ENCODE results near the gene UBAP2. TPM values are rescaled to one million over a fixed set of nuclear protein-coding genes. Genes with fewer than 3 reads are reported as not detected.

UBAP2 gene
- total RNA-seq, 2 donors from 2014 or later: 29.8 to 52.8 TPM

DNA sequence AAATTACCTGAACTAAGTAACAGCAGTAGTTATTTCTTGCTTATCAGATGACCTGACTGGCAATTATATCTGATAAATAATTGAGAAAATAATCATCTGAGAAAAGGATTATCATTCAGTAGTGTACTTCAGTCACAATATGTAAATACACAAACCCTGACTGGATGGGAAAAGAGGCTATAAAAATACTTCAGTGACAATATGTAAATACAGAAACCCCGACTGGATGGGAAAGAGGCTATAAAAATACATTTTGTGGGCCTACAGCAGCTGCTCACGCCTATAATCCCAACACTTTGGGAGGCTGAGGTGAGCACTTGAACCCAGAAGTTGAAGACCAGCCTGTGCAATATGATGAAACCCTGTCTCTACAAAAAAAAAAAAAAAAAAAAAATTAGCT, 11.1 kb downstream of the UBAP2 start:
- H3K9me3 ChIP-seq: no peaks in the 10 kb centered on the region
- H3K36me3 ChIP-seq: no peaks in the 10 kb centered on the region
- H3K4me3 ChIP-seq: no peak overlapping the region
- no peak overlapping the region for H3K27ac ChIP-seq
- H3K4me1 ChIP-seq (replicated peaks): no peaks in the 10 kb centered on the region
- WGBS: 25% methylated on average over 2 of the region's 2 CpGs
- intact Hi-C loops (cut with DNase I): no loop called here
- no peak for DNase-seq (ENCODE audit: low spot score)
- H3K27me3 ChIP-seq (replicated peaks; ENCODE audit: insufficient read depth): no peaks in the 10 kb centered on the region
- TF ChIP-seq, protein P1, sequence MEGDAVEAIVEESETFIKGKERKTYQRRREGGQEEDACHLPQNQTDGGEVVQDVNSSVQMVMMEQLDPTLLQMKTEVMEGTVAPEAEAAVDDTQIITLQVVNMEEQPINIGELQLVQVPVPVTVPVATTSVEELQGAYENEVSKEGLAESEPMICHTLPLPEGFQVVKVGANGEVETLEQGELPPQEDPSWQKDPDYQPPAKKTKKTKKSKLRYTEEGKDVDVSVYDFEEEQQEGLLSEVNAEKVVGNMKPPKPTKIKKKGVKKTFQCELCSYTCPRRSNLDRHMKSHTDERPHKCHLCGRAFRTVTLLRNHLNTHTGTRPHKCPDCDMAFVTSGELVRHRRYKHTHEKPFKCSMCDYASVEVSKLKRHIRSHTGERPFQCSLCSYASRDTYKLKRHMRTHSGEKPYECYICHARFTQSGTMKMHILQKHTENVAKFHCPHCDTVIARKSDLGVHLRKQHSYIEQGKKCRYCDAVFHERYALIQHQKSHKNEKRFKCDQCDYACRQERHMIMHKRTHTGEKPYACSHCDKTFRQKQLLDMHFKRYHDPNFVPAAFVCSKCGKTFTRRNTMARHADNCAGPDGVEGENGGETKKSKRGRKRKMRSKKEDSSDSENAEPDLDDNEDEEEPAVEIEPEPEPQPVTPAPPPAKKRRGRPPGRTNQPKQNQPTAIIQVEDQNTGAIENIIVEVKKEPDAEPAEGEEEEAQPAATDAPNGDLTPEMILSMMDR (IDR thresholded peaks at IDR 0.05): no peak
- TF ChIP-seq POLR2A (IDR thresholded peaks at IDR 0.05) (no peak), POLR2AphosphoS5 (IDR thresholded peaks at IDR 0.05) (no peak)

DNA sequence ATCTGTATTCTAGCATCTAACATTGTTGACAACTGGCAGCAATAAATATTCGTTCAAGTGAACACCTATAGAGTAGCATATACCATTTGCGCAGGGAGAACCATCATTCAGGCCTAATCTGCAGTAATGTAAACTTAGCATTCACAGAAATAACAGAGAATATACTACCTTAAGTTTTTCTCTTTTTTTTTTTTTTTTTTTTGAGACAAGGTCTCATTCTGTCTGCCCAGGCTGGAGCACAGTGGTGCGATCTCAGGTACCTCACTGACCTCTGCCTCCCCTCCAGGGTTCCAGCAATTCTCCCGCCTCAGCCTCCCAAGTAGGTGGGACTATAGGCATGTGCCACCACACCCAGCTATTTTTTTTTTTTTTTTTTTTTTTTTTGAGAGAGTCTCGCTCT, 12.1 kb downstream of the UBAP2 start:
- H3K27me3 ChIP-seq (replicated peaks; ENCODE audit: insufficient read depth): no peaks in the 10 kb centered on the region
- H3K9me3 ChIP-seq: no peaks in the 10 kb centered on the region
- no peaks in the 10 kb centered on the region for H3K4me1 ChIP-seq (replicated peaks)
- DNase-seq (ENCODE audit: low spot score): no peak
- H3K4me3 ChIP-seq: no peak overlapping the region
- H3K27ac ChIP-seq: no peak overlapping the region
- 94% methylated on average over 5 of the region's 5 CpGs for WGBS
- no peaks in the 10 kb centered on the region for H3K36me3 ChIP-seq
- intact Hi-C loops (cut with DNase I): no loop called here
- TF ChIP-seq POLR2A (IDR thresholded peaks at IDR 0.05): no peak
- TF ChIP-seq, protein P1 (IDR thresholded peaks at IDR 0.05): no peak
- no peak for TF ChIP-seq POLR2AphosphoS5 (IDR thresholded peaks at IDR 0.05)

DNA sequence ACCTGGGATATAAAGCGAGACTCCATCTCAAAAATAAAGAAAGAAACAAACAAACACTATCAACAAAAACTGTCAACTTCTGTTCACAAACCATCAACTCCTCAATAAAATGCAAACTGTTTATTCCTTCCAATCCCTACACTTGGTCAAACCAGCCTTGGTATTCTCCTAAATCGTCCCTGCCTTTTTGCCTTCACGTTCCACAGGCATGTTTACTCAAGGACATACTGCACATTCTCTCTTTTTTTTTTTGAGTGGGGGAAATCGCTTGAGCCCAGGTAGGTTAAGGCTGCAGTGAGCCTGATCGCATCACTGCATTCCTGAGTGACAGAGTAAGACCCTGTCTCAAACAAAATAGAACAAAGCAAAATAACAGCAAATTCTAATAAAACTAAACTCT, 13.0 kb downstream of the UBAP2 start:
- WGBS: 40% methylated on average over 5 of the region's 5 CpGs
- no peak overlapping the region for H3K27ac ChIP-seq
- DNase-seq (ENCODE audit: low spot score): no peak
- H3K27me3 ChIP-seq (replicated peaks; ENCODE audit: insufficient read depth): no peaks in the 10 kb centered on the region
- no peaks in the 10 kb centered on the region for H3K4me1 ChIP-seq (replicated peaks)
- TF ChIP-seq POLR2AphosphoS5 (IDR thresholded peaks at IDR 0.05) (no peak), POLR2A (IDR thresholded peaks at IDR 0.05) (no peak)
- TF ChIP-seq, protein P1 (IDR thresholded peaks at IDR 0.05): no peak
- H3K9me3 ChIP-seq: no peaks in the 10 kb centered on the region
- intact Hi-C loops (cut with DNase I): no loop called here
- no peak overlapping the region for H3K4me3 ChIP-seq
- H3K36me3 ChIP-seq: no peaks in the 10 kb centered on the region

DNA sequence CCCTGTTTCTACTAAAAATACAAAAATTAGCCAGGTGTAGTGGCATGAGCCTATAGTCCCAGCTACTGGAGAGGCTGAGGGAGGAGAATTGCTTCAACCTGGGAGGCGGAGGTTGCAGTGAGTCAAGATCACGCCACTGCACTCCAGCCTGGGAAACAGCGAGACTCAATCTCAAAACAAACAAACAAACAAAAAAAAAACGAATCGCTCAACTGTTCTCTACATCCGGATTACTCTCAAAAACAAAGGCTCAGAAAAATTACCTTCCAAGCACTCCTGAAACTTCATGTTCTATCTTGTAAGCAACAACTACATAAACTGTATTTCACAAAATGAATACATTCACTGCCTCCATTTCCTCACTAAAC, 14.0 kb downstream of the UBAP2 start:
- no peaks in the 10 kb centered on the region for H3K9me3 ChIP-seq
- no peak overlapping the region for H3K27ac ChIP-seq
- no peaks in the 10 kb centered on the region for H3K36me3 ChIP-seq
- intact Hi-C loops (cut with DNase I): no loop called here
- no peak for DNase-seq (ENCODE audit: low spot score)
- no peak overlapping the region for H3K4me3 ChIP-seq
- no peaks in the 10 kb centered on the region for H3K4me1 ChIP-seq (replicated peaks)
- no peak for TF ChIP-seq POLR2AphosphoS5 (IDR thresholded peaks at IDR 0.05)
- TF ChIP-seq, protein P1 (IDR thresholded peaks at IDR 0.05): no peak
- TF ChIP-seq POLR2A (IDR thresholded peaks at IDR 0.05): no peak
- WGBS: 80% methylated on average over 6 of the region's 6 CpGs
- no peaks in the 10 kb centered on the region for H3K27me3 ChIP-seq (replicated peaks; ENCODE audit: insufficient read depth)

DNA sequence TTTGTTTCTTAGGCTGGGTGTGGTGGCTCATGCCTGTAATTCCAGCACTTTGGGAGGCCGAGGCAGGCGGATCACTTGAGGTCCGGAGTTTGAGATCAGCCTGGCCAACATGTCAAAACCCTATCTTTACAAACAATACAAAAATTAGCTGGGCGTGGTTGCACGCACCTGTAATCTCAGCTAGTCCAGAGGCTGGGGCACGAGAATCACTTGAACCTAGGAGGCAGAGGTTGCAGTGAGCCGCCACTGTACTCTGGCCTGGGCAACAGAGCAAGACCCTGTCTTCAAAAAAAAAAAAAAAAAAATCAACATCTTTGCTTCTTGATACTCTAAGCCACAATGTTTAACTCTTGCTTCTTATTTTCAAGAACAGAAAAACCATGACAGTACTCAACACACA, 16.1 kb downstream of the UBAP2 start:
- intact Hi-C loops (cut with DNase I): no loop called here
- H3K4me3 ChIP-seq: no peak overlapping the region
- H3K9me3 ChIP-seq: no peaks in the 10 kb centered on the region
- no peaks in the 10 kb centered on the region for H3K36me3 ChIP-seq
- 94% methylated on average over 7 of the region's 7 CpGs for WGBS
- TF ChIP-seq POLR2A (IDR thresholded peaks at IDR 0.05): no peak
- TF ChIP-seq, protein P1 (IDR thresholded peaks at IDR 0.05): no peak
- TF ChIP-seq POLR2AphosphoS5 (IDR thresholded peaks at IDR 0.05): no peak
- DNase-seq (ENCODE audit: low spot score): no peak
- no peaks in the 10 kb centered on the region for H3K27me3 ChIP-seq (replicated peaks; ENCODE audit: insufficient read depth)
- H3K27ac ChIP-seq: no peak overlapping the region
- H3K4me1 ChIP-seq (replicated peaks): no peaks in the 10 kb centered on the region

Data from prostate gland (tissue), 2 donors.